GM18873 (cell line): ENCODE results near the gene SAMSN1.

Experiments used
- ATAC-seq: cut with Tn5 transposase; IDR thresholded peaks from one replicate; pipeline ENCODE4 v1.9.1; 2021; ENCODE audit warnings: mild to moderate bottlenecking, moderate library complexity, moderate number of reproducible peaks; ENCODE audit not compliant: unreplicated experiment, low FRiP score

Gene SAMSN1

GRCh38 chr21:14545906-14546480 is at the start of gene SAMSN1:
TSS of gene SAMSN1 (minus strand) at chr21:14546315. CDS start at chr21:14546261, 54 bp downstream.
- peak; percentile 87 for ATAC-seq

GRCh38 chr21:14595449-14595848 is 49.3 kb upstream of the SAMSN1 start:
- ATAC-seq: no peak

GRCh38 chr21:14594967-14595366 is 48.9 kb upstream of the SAMSN1 start:
- no peak for ATAC-seq

GRCh38 chr21:14593230-14593629 is 47.1 kb upstream of the SAMSN1 start:
- ATAC-seq: no peak

- ATAC-seq: no peak
Measured at GRCh38 chr21:14592296-14593000, 46.3 kb upstream of the SAMSN1 start.

- no peak for ATAC-seq
Measured at GRCh38 chr21:14591882-14592281, 45.8 kb upstream of the SAMSN1 start.

- no peak for ATAC-seq
Measured at GRCh38 chr21:14591377-14591776, 45.3 kb upstream of the SAMSN1 start.

- peak; percentile 86 for ATAC-seq
Measured at GRCh38 chr21:14589855-14590563, 43.9 kb upstream of the SAMSN1 start.

GRCh38 chr21:14587266-14587665 is 41.2 kb upstream of the SAMSN1 start:
- no peak for ATAC-seq

- no peak for ATAC-seq
Measured at GRCh38 chr21:14585122-14585521, 39.0 kb upstream of the SAMSN1 start.

- no peak for ATAC-seq
Measured at GRCh38 chr21:14584357-14585095, 38.4 kb upstream of the SAMSN1 start.

- no peak for ATAC-seq
Measured at GRCh38 chr21:14583629-14584255, 37.6 kb upstream of the SAMSN1 start.

GRCh38 chr21:14582934-14583628 is 37.0 kb upstream of the SAMSN1 start:
- ATAC-seq: no peak

- no peak for ATAC-seq
Measured at GRCh38 chr21:14581902-14582457, 35.9 kb upstream of the SAMSN1 start.

GRCh38 chr21:14573244-14573643 is 27.1 kb upstream of the SAMSN1 start:
- ATAC-seq: no peak

GRCh38 chr21:14572204-14572780 is 26.2 kb upstream of the SAMSN1 start:
- no peak for ATAC-seq

GRCh38 chr21:14569868-14570267 is 23.8 kb upstream of the SAMSN1 start:
- no peak for ATAC-seq

GRCh38 chr21:14569026-14569621 is 23.0 kb upstream of the SAMSN1 start:
- no peak for ATAC-seq
